Mesenchymal stem cell (in vitro differentiated cells and primary cell): ENCODE results near the gene PON3.

ENCODE experiments used
- DNase-seq: peaks from one replicate; pipeline ENCODE4 v3.0.0-alpha.2; 2013
- H2AFZ ChIP-seq: one replicate; pipeline ENCODE4 v1.6.1; 2013; ENCODE audit warnings: low read depth, mild to moderate bottlenecking, control low read depth, inconsistent platforms, low read length, moderate library complexity
- H2AK5ac ChIP-seq: 2 replicates; pipeline ENCODE4 v1.6.1; 2013; ENCODE audit warnings: low read length, moderate library complexity, mild to moderate bottlenecking, inconsistent platforms; ENCODE audit not compliant: severe bottlenecking
- H2BK120ac ChIP-seq: one replicate; pipeline ENCODE4 v1.6.1; 2013; ENCODE audit warnings: low read depth, mild to moderate bottlenecking, inconsistent platforms, low read length, moderate library complexity
- H2BK12ac ChIP-seq, 2 experiments: one replicate each; pipeline ENCODE4 v1.6.1; 2013; ENCODE audit warnings: inconsistent platforms in 2 of 2, low read length in 2 of 2, mild to moderate bottlenecking in 2 of 2, moderate library complexity in 2 of 2, control low read depth in 1 of 2
- H2BK15ac ChIP-seq: one replicate; pipeline ENCODE4 v1.6.1; 2013; ENCODE audit warnings: mild to moderate bottlenecking, low read depth, inconsistent platforms; ENCODE audit not compliant: poor library complexity, severe bottlenecking
- H2BK5ac ChIP-seq: 2 replicates; pipeline ENCODE4 v1.6.1; 2013; ENCODE audit warnings: low read depth, mild to moderate bottlenecking, low read length, control low read depth, inconsistent platforms; ENCODE audit not compliant: poor library complexity, severe bottlenecking
- H3K14ac ChIP-seq, 2 experiments: one replicate each; pipeline ENCODE4 v1.6.1; 2013; ENCODE audit warnings: inconsistent platforms in 2 of 2, low read length in 2 of 2, control low read depth in 1 of 2, mild to moderate bottlenecking in 1 of 2, moderate library complexity in 1 of 2
- H3K18ac ChIP-seq, 2 experiments: one replicate each; pipeline ENCODE4 v1.6.1; 2013; ENCODE audit warnings: inconsistent platforms in 2 of 2, low read length in 2 of 2, control low read depth in 1 of 2, low read depth in 1 of 2, mild to moderate bottlenecking in 1 of 2
- H3K23ac ChIP-seq, 2 experiments: one replicate each; pipeline ENCODE4 v1.6.1; 2013; ENCODE audit warnings: inconsistent platforms in 2 of 2, low read length in 2 of 2, mild to moderate bottlenecking in 2 of 2, moderate library complexity in 2 of 2, control low read depth in 1 of 2
- H3K27ac ChIP-seq: 2 replicates; pipeline ENCODE4 v1.5.1; 2013; ENCODE audit warnings: mild to moderate bottlenecking, moderate library complexity, low read length, control low read depth, inconsistent platforms; ENCODE audit not compliant: poor library complexity, severe bottlenecking
- H3K27me3 ChIP-seq, 2 experiments: 2 replicates each; pipeline versions ENCODE4 v1.6.1 to v1.7.0; 2013; ENCODE audit warnings: low read length in 2 of 2, mild to moderate bottlenecking in 2 of 2, moderate library complexity in 2 of 2, control low read depth in 1 of 2, inconsistent platforms in 1 of 2; ENCODE audit not compliant: control insufficient read depth in 1 of 2, insufficient read depth in 1 of 2
- H3K36me3 ChIP-seq, 2 experiments: 2 replicates each; pipeline versions ENCODE4 v1.6.1 to v1.7.0; 2013; ENCODE audit warnings: low read length in 2 of 2, control low read depth in 1 of 2, inconsistent platforms in 1 of 2, low read depth in 1 of 2, mild to moderate bottlenecking in 1 of 2; ENCODE audit not compliant: insufficient read depth in 2 of 2, control insufficient read depth in 1 of 2
- H3K4ac ChIP-seq, 2 experiments: one replicate each; pipeline ENCODE4 v1.6.1; 2013; ENCODE audit warnings: inconsistent platforms in 2 of 2, low read length in 2 of 2, mild to moderate bottlenecking in 2 of 2, moderate library complexity in 2 of 2, control low read depth in 1 of 2, low read depth in 1 of 2
- H3K4me1 ChIP-seq: 2 replicates; pipeline ENCODE4 v1.6.1; 2013; ENCODE audit warnings: low read depth, low read length, control low read depth; ENCODE audit not compliant: control insufficient read depth, insufficient read depth
- H3K4me2 ChIP-seq: 2 replicates; pipeline ENCODE4 v1.6.1; 2013; ENCODE audit warnings: low read length, mild to moderate bottlenecking, inconsistent platforms; ENCODE audit not compliant: poor library complexity, severe bottlenecking
- H3K4me3 ChIP-seq, 2 experiments: 2 replicates each; pipeline versions ENCODE4 v1.5.1 to v1.7.0; 2013; ENCODE audit warnings: low read length in 2 of 2, mild to moderate bottlenecking in 2 of 2, control low read depth in 1 of 2, low read depth in 1 of 2; ENCODE audit not compliant: insufficient read depth in 1 of 2
- H3K79me1 ChIP-seq: replicated peaks from 2 replicates; pipeline ENCODE4 v1.6.1; 2013; ENCODE audit warnings: mild to moderate bottlenecking, control low read depth, low read length, inconsistent platforms; ENCODE audit not compliant: poor library complexity, severe bottlenecking
- H3K9ac ChIP-seq: 2 replicates; pipeline ENCODE4 v1.7.0; 2013; ENCODE audit warnings: mild to moderate bottlenecking, low read length, moderate library complexity
- H3K9me3 ChIP-seq: 2 replicates; pipeline ENCODE4 v1.7.0; 2013; ENCODE audit warnings: mild to moderate bottlenecking, low read length; ENCODE audit not compliant: control insufficient read depth
- H4K8ac ChIP-seq: one replicate; pipeline ENCODE4 v1.6.1; 2013; ENCODE audit warnings: inconsistent platforms, mild to moderate bottlenecking, low read length, moderate library complexity
- H4K91ac ChIP-seq: one replicate; pipeline ENCODE4 v1.6.1; 2013; ENCODE audit warnings: mild to moderate bottlenecking, low read length, inconsistent platforms
- WGBS: methylation state at CpG from one replicate; pipeline ENCODE4 v1.1.7; 2013; ENCODE audit warnings: mixed read lengths; 5-methylcytosine and 5-hydroxymethylcytosine counted together

Gene PON3

GRCh38 chr7:95429241-95429990 lies 33.2 kb upstream of the PON3 start:
- WGBS: 92% methylated on average over 1 of the region's 5 CpGs
- H3K4ac ChIP-seq: no peak overlapping the region
- H2AFZ ChIP-seq: no peak overlapping the region
- H2AK5ac ChIP-seq: no peak overlapping the region
- H3K36me3 ChIP-seq: peaks cover 0 to 4% of the 10 kb centered on the region in 2 experiments
- H3K27ac ChIP-seq: no peak overlapping the region
- H3K4me2 ChIP-seq: no peak overlapping the region
- no peak overlapping the region for H2BK120ac ChIP-seq
- DNase-seq: no peak
- H4K8ac ChIP-seq: no peak overlapping the region
- no peak overlapping the region for H3K14ac ChIP-seq
- no peak overlapping the region for H2BK12ac ChIP-seq
- H3K79me1 ChIP-seq: peaks cover 4% of the 10 kb centered on the region
- no peak overlapping the region for H3K4me3 ChIP-seq
- no peak overlapping the region for H2BK5ac ChIP-seq
- peak overlapping the region in 1 of 2 experiments; percentile 12 for H3K18ac ChIP-seq
- H3K27me3 ChIP-seq: no peaks in the 10 kb centered on the region
- H3K9me3 ChIP-seq: peaks cover 4% of the 10 kb centered on the region
- H4K91ac ChIP-seq: no peak overlapping the region
- H3K9ac ChIP-seq: no peak overlapping the region
- H3K4me1 ChIP-seq: peaks cover 12% of the 10 kb centered on the region
- no peak overlapping the region for H2BK15ac ChIP-seq
- H3K23ac ChIP-seq: no peak overlapping the region

GRCh38 chr7:95427914-95428516 lies 31.8 kb upstream of the PON3 start:
- no peak overlapping the region for H2AFZ ChIP-seq
- H3K4me2 ChIP-seq: no peak overlapping the region
- no peak overlapping the region for H3K4me3 ChIP-seq
- no peak overlapping the region for H4K8ac ChIP-seq
- H2BK15ac ChIP-seq: no peak overlapping the region
- no peak overlapping the region for H3K27ac ChIP-seq
- no peak overlapping the region for H3K4ac ChIP-seq
- H3K27me3 ChIP-seq: no peaks in the 10 kb centered on the region
- no peak overlapping the region for H4K91ac ChIP-seq
- no peak overlapping the region for H2BK5ac ChIP-seq
- H3K18ac ChIP-seq: no peak overlapping the region
- 83% methylated on average over 2 of the region's 3 CpGs for WGBS
- H3K79me1 ChIP-seq: peaks cover 4% of the 10 kb centered on the region
- H2BK120ac ChIP-seq: no peak overlapping the region
- peaks cover 8 to 11% of the 10 kb centered on the region in 2 experiments for H3K36me3 ChIP-seq
- H3K14ac ChIP-seq: no peak overlapping the region
- H3K9ac ChIP-seq: no peak overlapping the region
- H3K9me3 ChIP-seq: peaks cover 4% of the 10 kb centered on the region
- peaks cover 7% of the 10 kb centered on the region for H3K4me1 ChIP-seq
- no peak overlapping the region for H2AK5ac ChIP-seq
- no peak overlapping the region for H3K23ac ChIP-seq
- no peak overlapping the region for H2BK12ac ChIP-seq
- no peak for DNase-seq

- no peak overlapping the region for H3K23ac ChIP-seq
- H3K9ac ChIP-seq: no peak overlapping the region
- no peak overlapping the region for H2BK15ac ChIP-seq
- DNase-seq: no peak
- H2AK5ac ChIP-seq: no peak overlapping the region
- H2AFZ ChIP-seq: no peak overlapping the region
- H3K18ac ChIP-seq: no peak overlapping the region
- no peak overlapping the region for H3K4ac ChIP-seq
- peaks cover 4% of the 10 kb centered on the region for H3K79me1 ChIP-seq
- H2BK120ac ChIP-seq: no peak overlapping the region
- H3K36me3 ChIP-seq: peaks cover 9 to 18% of the 10 kb centered on the region in 2 experiments
- WGBS: 95% methylated on average over 4 of the region's 7 CpGs
- H2BK5ac ChIP-seq: no peak overlapping the region
- H3K4me1 ChIP-seq: peaks cover 7% of the 10 kb centered on the region
- no peak overlapping the region for H2BK12ac ChIP-seq
- H3K27me3 ChIP-seq: no peaks in the 10 kb centered on the region
- H3K4me2 ChIP-seq: no peak overlapping the region
- no peak overlapping the region for H3K14ac ChIP-seq
- H4K91ac ChIP-seq: no peak overlapping the region
- no peak overlapping the region for H3K27ac ChIP-seq
- peaks cover 4% of the 10 kb centered on the region for H3K9me3 ChIP-seq
- H3K4me3 ChIP-seq: no peak overlapping the region
- H4K8ac ChIP-seq: no peak overlapping the region
Measured at GRCh38 chr7:95427166-95427565, 31.0 kb upstream of the PON3 start.

- Histone ChIP-seq H3K18ac (no peak overlapping the region), H3K36me3 (peaks cover 6 to 24% of the 10 kb centered on the region in 2 experiments), H3K23ac (no peak overlapping the region), H3K9me3 (peaks cover 4% of the 10 kb centered on the region), H3K79me1 (peaks cover 4% of the 10 kb centered on the region), H3K9ac (no peak overlapping the region), H2BK5ac (no peak overlapping the region), H3K4me1 (peaks cover 8% of the 10 kb centered on the region), H3K27me3 (no peaks in the 10 kb centered on the region), H2BK15ac (no peak overlapping the region), H4K91ac (no peak overlapping the region), H3K27ac (peak overlapping the region; percentile 10), H4K8ac (no peak overlapping the region), H2BK12ac (no peak overlapping the region), H2AFZ (no peak overlapping the region), H2AK5ac (no peak overlapping the region), H3K4me2 (no peak overlapping the region), H3K4me3 (no peak overlapping the region), H3K4ac (no peak overlapping the region), H3K14ac (no peak overlapping the region), H2BK120ac (no peak overlapping the region)
- no peak for DNase-seq
- WGBS: 100% methylated on average over 1 of the region's 2 CpGs
Measured at GRCh38 chr7:95425694-95426093, 29.5 kb upstream of the PON3 start.
